Measurements from ENCODE around the gene KCNG1. TPM values are rescaled to one million over a fixed set of nuclear protein-coding genes. Genes with fewer than 3 reads are reported as not detected.

KCNG1 gene
- polyA plus RNA-seq, 1 donor from 2014 or later = 1.7 TPM

GRCh38 chr20:51067792-51068191 is 44.9 kb upstream of the KCNG1 start:
- no peak overlapping the region for H2AFZ ChIP-seq (ENCODE audit: low read depth, low read length)
- no peak overlapping the region for H3K9ac ChIP-seq (ENCODE audit: low read length)
- TF ChIP-seq CTCF (IDR thresholded peaks at IDR 0.05; ENCODE audit: poor library complexity, severe bottlenecking) (no peak), REST (IDR thresholded peaks at IDR 0.05; ENCODE audit: borderline replicate concordance) (no peak), TAF1 (IDR thresholded peaks at IDR 0.05; ENCODE audit: low read depth) (no peak), RAD21 (conservative IDR thresholded peaks at IDR 0.05) (no peak), EZH2 (IDR thresholded peaks at IDR 0.05; ENCODE audit: borderline replicate concordance, insufficient read depth, low read length, poor library complexity, severe bottlenecking) (no peak), SMC3 (conservative IDR thresholded peaks at IDR 0.05; ENCODE audit: poor library complexity) (no peak), EP300 (conservative IDR thresholded peaks at IDR 0.05; ENCODE audit: poor library complexity, severe bottlenecking) (no peak), MXI1 (conservative IDR thresholded peaks at IDR 0.05; ENCODE audit: poor library complexity, severe bottlenecking) (no peak), POLR2AphosphoS5 (IDR thresholded peaks at IDR 0.05) (no peak)

DNA sequence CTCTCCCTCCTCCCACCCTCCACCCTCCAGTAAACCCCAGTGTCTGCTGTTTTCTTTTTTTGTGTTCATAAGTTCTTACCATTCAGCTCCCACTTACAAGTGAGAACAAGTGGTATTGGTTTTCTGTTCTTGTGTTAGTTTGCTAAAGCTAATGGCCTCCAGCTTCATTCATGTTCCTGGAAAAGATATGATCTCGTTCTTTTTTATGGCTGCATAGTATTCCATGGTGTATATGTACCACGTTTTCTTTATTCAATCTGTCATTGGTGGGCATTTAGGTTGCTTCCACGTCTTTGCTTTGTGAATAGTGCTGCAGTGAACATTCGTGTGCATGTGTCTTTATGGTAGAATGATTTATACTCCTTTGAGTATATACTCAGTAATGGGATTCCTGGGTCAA is 42.7 kb upstream of the KCNG1 start:
- no peak overlapping the region for H3K4me2 ChIP-seq (ENCODE audit: low read length)
- H3K79me2 ChIP-seq (replicated peaks; ENCODE audit: insufficient read depth, low read length) = no peaks in the 10 kb centered on the region
- H3K9me2 ChIP-seq (ENCODE audit: insufficient read depth, low read length) = no peaks in the 10 kb centered on the region
- no peaks in the 10 kb centered on the region for H3K9me3 ChIP-seq (ENCODE audit: low read length)
- H3K27me3 ChIP-seq (ENCODE audit: insufficient read depth, low read depth, low read length) = no peaks in the 10 kb centered on the region
- no peaks in the 10 kb centered on the region for H3F3A ChIP-seq (ENCODE audit: insufficient read depth, low read length, poor library complexity, severe bottlenecking)
- H4K20me1 ChIP-seq (ENCODE audit: insufficient read depth) = no peaks in the 10 kb centered on the region
- no peak overlapping the region for H3K4me3 ChIP-seq (ENCODE audit: low read length)
- no peak overlapping the region for H2AFZ ChIP-seq (ENCODE audit: low read depth, low read length)
- TF ChIP-seq CTCF (IDR thresholded peaks at IDR 0.05; ENCODE audit: poor library complexity, severe bottlenecking) (no peak), TAF1 (IDR thresholded peaks at IDR 0.05; ENCODE audit: low read depth) (no peak), EP300 (conservative IDR thresholded peaks at IDR 0.05; ENCODE audit: poor library complexity, severe bottlenecking) (no peak), SMC3 (conservative IDR thresholded peaks at IDR 0.05; ENCODE audit: poor library complexity) (no peak), RAD21 (conservative IDR thresholded peaks at IDR 0.05) (no peak), POLR2AphosphoS5 (IDR thresholded peaks at IDR 0.05) (no peak), EZH2 (IDR thresholded peaks at IDR 0.05; ENCODE audit: borderline replicate concordance, insufficient read depth, low read length, poor library complexity, severe bottlenecking) (no peak), REST (IDR thresholded peaks at IDR 0.05; ENCODE audit: borderline replicate concordance) (no peak), MXI1 (conservative IDR thresholded peaks at IDR 0.05; ENCODE audit: poor library complexity, severe bottlenecking) (no peak)
- no peak overlapping the region for H3K9ac ChIP-seq (ENCODE audit: low read length)
- no peaks in the 10 kb centered on the region for H3K36me3 ChIP-seq (ENCODE audit: insufficient read depth, low read length)
- H3K27ac ChIP-seq (ENCODE audit: low read length) = no peak overlapping the region

More at GRCh38 chr20:51067792-51068191, 44.9 kb upstream of the KCNG1 start:
- Histone ChIP-seq H3K27ac (ENCODE audit: low read length) (no peak overlapping the region), H4K20me1 (ENCODE audit: insufficient read depth) (no peaks in the 10 kb centered on the region), H3K79me2 (replicated peaks; ENCODE audit: insufficient read depth, low read length) (no peaks in the 10 kb centered on the region), H3K9me2 (ENCODE audit: insufficient read depth, low read length) (no peaks in the 10 kb centered on the region), H3K27me3 (ENCODE audit: insufficient read depth, low read depth, low read length) (no peaks in the 10 kb centered on the region), H3K4me3 (ENCODE audit: low read length) (no peak overlapping the region), H3K36me3 (ENCODE audit: insufficient read depth, low read length) (no peaks in the 10 kb centered on the region), H3F3A (ENCODE audit: insufficient read depth, low read length, poor library complexity, severe bottlenecking) (no peaks in the 10 kb centered on the region), H3K9me3 (ENCODE audit: low read length) (no peaks in the 10 kb centered on the region), H3K4me2 (ENCODE audit: low read length) (no peak overlapping the region)

Measured in neural cell (in vitro differentiated cells).